Activated CD4-positive, alpha-beta T cell treated with anti-CD3 and anti-CD28 coated beads, Interleukin-2, amount 50 U/mL, for 24 hours (primary cell): ENCODE results near the gene WHRN.

Experiments used
- DNase-seq, 2 donors: peaks; one replicate each; pipeline ENCODE4 v3.0.0-alpha.2; 2020; ENCODE audit warnings: low read depth in 1 of 2, low spot score in 1 of 2

WHRN gene

GRCh38 chr9:114473447-114473801 lies 31.8 kb downstream of the WHRN start:
- DNase-seq, result no peak

- DNase-seq, result no peak
Observed at GRCh38 chr9:114472765-114473446, 32.4 kb downstream of the WHRN start.

GRCh38 chr9:114471157-114471556 lies 34.1 kb downstream of the WHRN start:
- DNase-seq, result no peak

- DNase-seq, result no peak
Observed at GRCh38 chr9:114470581-114470980, 34.7 kb downstream of the WHRN start.

- no peak for DNase-seq
Observed at GRCh38 chr9:114470121-114470520, 35.2 kb downstream of the WHRN start.

- no peak for DNase-seq
Observed at GRCh38 chr9:114469091-114469853, 36.0 kb downstream of the WHRN start.

- DNase-seq, result no peak
Observed at GRCh38 chr9:114467910-114468309, 37.4 kb downstream of the WHRN start.

GRCh38 chr9:114467226-114467750 lies 38.0 kb downstream of the WHRN start:
- DNase-seq, result no peak

- DNase-seq, result no peak
Observed at GRCh38 chr9:114465906-114466900, 39.1 kb downstream of the WHRN start.

GRCh38 chr9:114465417-114465816 lies 39.9 kb downstream of the WHRN start:
- no peak for DNase-seq

GRCh38 chr9:114464281-114465051 lies 40.8 kb downstream of the WHRN start:
- DNase-seq, result no peak

- no peak for DNase-seq
Observed at GRCh38 chr9:114462791-114463190, 42.5 kb downstream of the WHRN start.

- no peak for DNase-seq
Observed at GRCh38 chr9:114461468-114461867, 43.8 kb downstream of the WHRN start.

GRCh38 chr9:114460513-114461199 lies 44.6 kb downstream of the WHRN start:
- no peak for DNase-seq

GRCh38 chr9:114459464-114459863 lies 45.8 kb downstream of the WHRN start:
- DNase-seq, result no peak

GRCh38 chr9:114456929-114457328 lies 48.3 kb downstream of the WHRN start:
- no peak for DNase-seq

- no peak for DNase-seq
Observed at GRCh38 chr9:114454652-114455051, 50.6 kb downstream of the WHRN start.

- no peak for DNase-seq
Observed at GRCh38 chr9:114452219-114453165, 52.8 kb downstream of the WHRN start.

- no peak for DNase-seq
Observed at GRCh38 chr9:114451707-114452031, 53.6 kb downstream of the WHRN start.
